HepG2 (cell line): ENCODE measurements around the gene PARP14. TPM values are rescaled to one million over a fixed set of nuclear protein-coding genes. Genes with fewer than 3 reads are reported as not detected.

Experiments used
- ATAC-seq: fragments of 200-7000 bp; cut with Tn5 transposase; 3 replicates; pipeline ENCODE4 v1.9.1; 2020; ENCODE audit warnings: mild to moderate bottlenecking, moderate library complexity
- BruUV-seq: library from RNA; stranded (reverse); fragments of 400-500 nt; replicated peaks from 2 replicates; lab custom pipeline; 2021; lab: Mats Ljungman, UMichigan
- CTCF ChIA-PET: fragments of 300-600 bp; formaldehyde crosslinking; extraction: SDS; loops from one replicate; lab custom pipeline; 2021; ENCODE audit warnings: low total read pairs, inconsistent platforms, low intra/inter-chr PET ratio; lab: Yijun Ruan, JAX
- POLR2A ChIA-PET: fragments of 350-600 bp; sonication (Branson Sonifier 250); formaldehyde crosslinking; loops from one replicate; lab custom pipeline; 2020; ENCODE audit warnings: antibody characterized with exemption, inconsistent platforms; lab: Yijun Ruan, JAX
- DNase-seq: peaks from one replicate; pipeline ENCODE4 v3.0.0-alpha.2; 2015; ENCODE audit warnings: low spot score
- FAIRE-seq: peaks from 3 replicates; lab custom pipeline; 2011; peaks lifted over from hg19 to GRCh38; lab: Jason Lieb, UNC
- H2AFZ ChIP-seq: one replicate; pipeline ENCODE4 v1.6.1; 2011; ENCODE audit warnings: low read length, inconsistent platforms
- H3K27ac ChIP-seq: fragments of 300-600 bp; 3 replicates; pipeline ENCODE4 v1.8.0; 2011; ENCODE audit warnings: mixed run types, mild to moderate bottlenecking, mixed read lengths, low read length, inconsistent platforms; ENCODE audit not compliant: insufficient read depth; ENCODE audit errors: extremely low read length
- H3K27me3 ChIP-seq, 2 experiments: fragments of 200-600 bp in 1 of 2; 2 replicates in 1 of 2; 3 replicates in 1 of 2; pipeline versions ENCODE4 v1.6.0 to v1.8.0; 2011; ENCODE audit warnings: low read length in 2 of 2, mild to moderate bottlenecking in 2 of 2, moderate library complexity in 2 of 2, inconsistent platforms in 1 of 2; ENCODE audit not compliant: insufficient read depth in 2 of 2, control insufficient read depth in 1 of 2
- H3K36me3 ChIP-seq, 2 experiments: fragments of 200-600 bp in 1 of 2; replicated peaks in 1 of 2; 2 replicates in 1 of 2; 3 replicates in 1 of 2; pipeline versions ENCODE4 v1.5.1 to v1.8.0; 2011; ENCODE audit warnings: low read length in 2 of 2, inconsistent platforms in 1 of 2; ENCODE audit not compliant: insufficient read depth in 2 of 2, control insufficient read depth in 1 of 2
- H3K4me1 ChIP-seq: 2 replicates; pipeline ENCODE4 v1.5.1; 2012; ENCODE audit warnings: low read length, inconsistent platforms; ENCODE audit not compliant: insufficient read depth
- H3K4me2 ChIP-seq: 2 replicates; pipeline ENCODE4 v1.6.0; 2011; ENCODE audit warnings: low read depth, low read length, inconsistent platforms
- H3K4me3 ChIP-seq, 3 experiments: fragments of 200-600 bp in 1 of 3; sonication (generic), shearing (Covaris generic) in 1 of 3; replicated peaks in 1 of 3; 2 replicates each; pipeline ENCODE4 v1.5.1; 2011 to 2016; ENCODE audit warnings: low read length in 3 of 3, inconsistent platforms in 2 of 3, low read depth in 2 of 3, mild to moderate bottlenecking in 2 of 3, control low read depth in 1 of 3, mixed read lengths in 1 of 3; ENCODE audit not compliant: insufficient read depth in 1 of 3
- H3K79me2 ChIP-seq: one replicate; pipeline ENCODE4 v1.6.1; 2011; ENCODE audit warnings: low read length, inconsistent platforms; ENCODE audit not compliant: insufficient read depth
- H3K9ac ChIP-seq: 2 replicates; pipeline ENCODE4 v1.6.0; 2011; ENCODE audit warnings: mild to moderate bottlenecking, low read depth, low read length, inconsistent platforms; ENCODE audit not compliant: insufficient read depth
- H3K9me3 ChIP-seq: 2 replicates; pipeline ENCODE4 v1.5.1; 2012; ENCODE audit warnings: mild to moderate bottlenecking, low read length
- H4K20me1 ChIP-seq: 2 replicates; pipeline ENCODE4 v1.6.0; 2011; ENCODE audit warnings: inconsistent platforms, mild to moderate bottlenecking, low read length, moderate library complexity; ENCODE audit not compliant: insufficient read depth
- ELF4 ChIP-seq: sonication (generic); formaldehyde crosslinking; IDR thresholded peaks from 2 replicates; pipeline ENCODE4 v1.5.0; 2020; ENCODE audit warnings: missing genetic modification reagents, mild to moderate bottlenecking, moderate library complexity, borderline replicate concordance
- FOXK1 ChIP-seq: sonication (generic); formaldehyde crosslinking; IDR thresholded peaks from 2 replicates; pipeline ENCODE4 v1.4.0; 2020; ENCODE audit warnings: low read depth, missing genetic modification reagents, borderline replicate concordance
- MEIS2 ChIP-seq: sonication (generic); formaldehyde crosslinking; IDR thresholded peaks from 2 replicates; pipeline ENCODE4 v1.9.0; 2021; ENCODE audit warnings: mild to moderate bottlenecking, missing genetic modification reagents
- NCOR1 ChIP-seq: fragments of 200-600 bp; sonication (generic); IDR thresholded peaks from 2 replicates; pipeline ENCODE4 v1.7.0; 2017; ENCODE audit warnings: antibody characterized with exemption, low read length, borderline replicate concordance
- TSC22D2 ChIP-seq: sonication (generic); formaldehyde crosslinking; IDR thresholded peaks from 2 replicates; pipeline ENCODE4 v1.5.1; 2020; ENCODE audit warnings: missing genetic modification reagents, mild to moderate bottlenecking, borderline replicate concordance
- ZFP36L1 ChIP-seq: sonication (generic); formaldehyde crosslinking; IDR thresholded peaks from 2 replicates; pipeline ENCODE4 v1.8.0; 2022; ENCODE audit warnings: mild to moderate bottlenecking, missing genetic modification reagents, moderate library complexity
- ZNF136 ChIP-seq: sonication (generic); formaldehyde crosslinking; IDR thresholded peaks from 2 replicates; pipeline ENCODE4 v1.8.1; 2022; ENCODE audit warnings: low read depth, mild to moderate bottlenecking, moderate library complexity, missing genetic modification reagents
- ZNF296 ChIP-seq: sonication (generic); formaldehyde crosslinking; conservative IDR thresholded peaks from 2 replicates; pipeline ENCODE4 v1.5.0; 2020; ENCODE audit warnings: mild to moderate bottlenecking, missing genetic modification reagents
- ZNF543 ChIP-seq: sonication (generic); formaldehyde crosslinking; IDR thresholded peaks from 2 replicates; pipeline ENCODE4 v1.4.0; 2020; ENCODE audit warnings: mild to moderate bottlenecking, missing genetic modification reagents
- ZNF672 ChIP-seq: sonication (generic); formaldehyde crosslinking; IDR thresholded peaks from 2 replicates; pipeline ENCODE4 v1.8.1; 2022; ENCODE audit warnings: missing genetic modification reagents
- ZNF724P ChIP-seq: sonication (generic); formaldehyde crosslinking; IDR thresholded peaks from 2 replicates; pipeline ENCODE4 v1.8.0; 2022; ENCODE audit warnings: missing genetic modification reagents, borderline replicate concordance
- ZNF737 ChIP-seq: sonication (generic); formaldehyde crosslinking; IDR thresholded peaks from 2 replicates; pipeline ENCODE4 v1.5.0; 2020; ENCODE audit warnings: missing genetic modification reagents, mild to moderate bottlenecking, borderline replicate concordance
- ZNF749 ChIP-seq: sonication (generic); formaldehyde crosslinking; IDR thresholded peaks from 2 replicates; pipeline ENCODE4 v1.8.0; 2022; ENCODE audit warnings: mild to moderate bottlenecking, missing genetic modification reagents, moderate library complexity, borderline replicate concordance
- ZNF839 ChIP-seq: sonication (generic); formaldehyde crosslinking; IDR thresholded peaks from 2 replicates; pipeline ENCODE4 v1.4.0; 2020; ENCODE audit warnings: missing genetic modification reagents, mild to moderate bottlenecking, borderline replicate concordance
- WGBS: methylation state at CpG from one replicate; pipeline ENCODE4 v1.1.6; 2017; ENCODE audit warnings: low lambda C conversion rate; 5-methylcytosine and 5-hydroxymethylcytosine counted together
- in situ Hi-C: cut with HindIII; loops from 2 replicates; pipeline ENCODE4 v1.10.0; 2017; ENCODE audit warnings: low pct_unique_long_range_greater_than_20kb; ENCODE audit not compliant: extremely low pct_ligation_motif_present
- intact Hi-C: fragments of 100-400 bp; cut with micrococcal nuclease; formaldehyde crosslinking; loops from one replicate; pipeline ENCODE4 v1.10.0; 2022; ENCODE audit not compliant: unreplicated experiment
- polyA plus RNA-seq, 8 experiments: library from polyadenylated mRNA; depleted of rRNA in 3 of 8; stranded (reverse) in 7 of 8; unstranded in 1 of 8; fragments of >200 nt; fragmentation: Illumina TruSeq in 4 of 8; extraction: Trizol in 4 of 8; gene quantifications; 2 replicates each; pipeline versions ENCODE4 v1.2.1 to v1.2.3, GENCODE V29; 2011 to 2016; ENCODE audit warnings: low read depth in 4 of 8, missing spikeins in 1 of 8, mixed read lengths in 1 of 8; ENCODE audit not compliant: insufficient read depth in 1 of 8
- total RNA-seq, 5 experiments: library from RNA; depleted of rRNA; stranded (reverse); fragments of >200 nt; fragmentation: Illumina TruSeq; extraction: Trizol; gene quantifications; 2 replicates each; pipeline ENCODE4 v1.2.3, GENCODE V29; 2016; ENCODE audit warnings: low read depth in 1 of 5
- TF ChIP-seq, protein P1 (sequence below): sonication (generic); formaldehyde crosslinking; IDR thresholded peaks from 2 replicates; pipeline ENCODE4 v1.8.0; 2022; ENCODE audit warnings: mild to moderate bottlenecking, missing genetic modification reagents, moderate library complexity
- TF ChIP-seq, protein P2 (sequence below): IDR thresholded peaks from 2 replicates; pipeline ENCODE4 v1.6.1; 2016; ENCODE audit warnings: low read depth, control low read depth
- TF ChIP-seq, protein P3 (sequence below): sonication (generic); formaldehyde crosslinking; IDR thresholded peaks from 2 replicates; pipeline ENCODE4 v1.8.0; 2022; ENCODE audit warnings: missing genetic modification reagents, mild to moderate bottlenecking, inconsistent platforms, borderline replicate concordance

Gene PARP14
- total and polyA plus RNA-seq, 2 of the 13 experiments (the other 11 are each of a cell fraction or from before 2014, with no cell fraction given): 9.0 to 19.1 TPM

DNA sequence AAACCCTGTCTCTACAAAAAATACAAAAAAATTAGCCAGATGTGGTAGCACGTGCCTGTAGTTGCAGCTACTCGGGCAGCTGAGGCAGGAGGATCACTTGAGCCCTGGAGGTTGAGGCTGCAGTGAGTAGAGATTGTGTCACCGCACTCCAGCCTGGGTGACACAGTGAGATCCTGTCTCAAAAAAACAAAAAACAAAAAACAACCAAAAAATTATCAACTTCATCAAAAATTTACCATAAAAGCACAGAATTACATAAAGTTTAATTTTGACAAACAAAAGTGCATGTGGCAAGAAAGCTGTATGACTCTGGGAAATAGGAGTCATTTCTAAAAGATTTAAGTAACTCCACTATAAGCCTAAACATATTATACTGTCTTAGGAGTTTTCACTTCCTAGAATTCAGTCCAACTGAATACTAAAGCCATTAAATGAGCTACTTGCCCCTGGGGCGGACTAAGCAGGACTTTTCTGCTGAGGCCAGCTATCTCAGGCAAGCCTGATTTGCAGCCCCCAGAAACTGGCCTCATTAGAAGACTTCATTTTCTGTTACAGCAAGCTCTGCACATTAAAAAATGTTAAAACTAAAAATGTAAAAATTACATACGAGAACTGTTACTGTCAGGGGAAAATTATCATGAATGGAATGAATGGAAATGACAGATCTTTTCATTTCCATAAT lies 90.0 kb downstream of the PARP14 start (continued):
- TF ChIP-seq NCOR1: no peak
- TF ChIP-seq TSC22D2: no peak
- TF ChIP-seq ELF4 (CRISPR knock-in tag): no peak
- TF ChIP-seq, protein P1, sequence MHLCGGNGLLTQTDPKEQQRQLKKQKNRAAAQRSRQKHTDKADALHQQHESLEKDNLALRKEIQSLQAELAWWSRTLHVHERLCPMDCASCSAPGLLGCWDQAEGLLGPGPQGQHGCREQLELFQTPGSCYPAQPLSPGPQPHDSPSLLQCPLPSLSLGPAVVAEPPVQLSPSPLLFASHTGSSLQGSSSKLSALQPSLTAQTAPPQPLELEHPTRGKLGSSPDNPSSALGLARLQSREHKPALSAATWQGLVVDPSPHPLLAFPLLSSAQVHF (CRISPR knock-in tag): no peak
- TF ChIP-seq, protein P2, sequence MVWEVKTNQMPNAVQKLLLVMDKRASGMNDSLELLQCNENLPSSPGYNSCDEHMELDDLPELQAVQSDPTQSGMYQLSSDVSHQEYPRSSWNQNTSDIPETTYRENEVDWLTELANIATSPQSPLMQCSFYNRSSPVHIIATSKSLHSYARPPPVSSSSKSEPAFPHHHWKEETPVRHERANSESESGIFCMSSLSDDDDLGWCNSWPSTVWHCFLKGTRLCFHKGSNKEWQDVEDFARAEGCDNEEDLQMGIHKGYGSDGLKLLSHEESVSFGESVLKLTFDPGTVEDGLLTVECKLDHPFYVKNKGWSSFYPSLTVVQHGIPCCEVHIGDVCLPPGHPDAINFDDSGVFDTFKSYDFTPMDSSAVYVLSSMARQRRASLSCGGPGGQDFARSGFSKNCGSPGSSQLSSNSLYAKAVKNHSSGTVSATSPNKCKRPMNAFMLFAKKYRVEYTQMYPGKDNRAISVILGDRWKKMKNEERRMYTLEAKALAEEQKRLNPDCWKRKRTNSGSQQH (CRISPR knock-in tag): no peak
- no peak for TF ChIP-seq ZNF737 (CRISPR knock-in tag)
- no peak for TF ChIP-seq ZNF672
- TF ChIP-seq ZFP36L1 (CRISPR knock-in tag): no peak
- no peak for TF ChIP-seq ZNF724P (CRISPR knock-in tag)

DNA sequence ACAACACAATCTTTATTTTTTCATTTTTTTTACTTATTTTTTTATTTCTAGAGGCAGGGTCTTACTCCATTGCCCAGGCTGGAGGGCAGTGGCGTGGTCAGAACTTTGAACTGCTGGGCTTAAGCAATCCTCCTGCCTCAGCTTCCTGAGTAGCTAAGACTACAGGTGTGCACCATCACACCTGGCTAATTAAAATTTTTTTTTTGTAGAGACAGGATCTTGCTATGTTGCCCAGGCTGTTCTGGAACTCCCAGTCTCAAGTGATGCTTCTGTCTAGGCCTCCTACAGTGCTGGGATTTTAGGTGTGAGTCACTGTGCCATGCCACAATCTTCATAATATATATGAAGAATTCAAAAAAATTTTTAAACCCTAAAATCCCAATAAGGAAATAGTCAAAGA lies 92.2 kb downstream of the PARP14 start:
- ATAC-seq: no peak
- POLR2A ChIA-PET: no interaction called here
- no TSS peak for BruUV-seq
- no peaks in the 10 kb centered on the region for H3K4me1 ChIP-seq
- CTCF ChIA-PET: no interaction called here
- no peaks in the 10 kb centered on the region for H4K20me1 ChIP-seq
- WGBS: 96% methylated on average over 1 of the region's 1 CpG
- H3K4me3 ChIP-seq: no peak overlapping the region
- intact Hi-C loops (no loop called here), in situ Hi-C loops (loop anchor here (25.0 kb wide), 1 partner anchor 264 kb away; the partner anchor contains the start of gene SEMA5B)
- no peaks in the 10 kb centered on the region for H3K27me3 ChIP-seq
- no peaks in the 10 kb centered on the region for H3K79me2 ChIP-seq
- TF ChIP-seq, protein P3, sequence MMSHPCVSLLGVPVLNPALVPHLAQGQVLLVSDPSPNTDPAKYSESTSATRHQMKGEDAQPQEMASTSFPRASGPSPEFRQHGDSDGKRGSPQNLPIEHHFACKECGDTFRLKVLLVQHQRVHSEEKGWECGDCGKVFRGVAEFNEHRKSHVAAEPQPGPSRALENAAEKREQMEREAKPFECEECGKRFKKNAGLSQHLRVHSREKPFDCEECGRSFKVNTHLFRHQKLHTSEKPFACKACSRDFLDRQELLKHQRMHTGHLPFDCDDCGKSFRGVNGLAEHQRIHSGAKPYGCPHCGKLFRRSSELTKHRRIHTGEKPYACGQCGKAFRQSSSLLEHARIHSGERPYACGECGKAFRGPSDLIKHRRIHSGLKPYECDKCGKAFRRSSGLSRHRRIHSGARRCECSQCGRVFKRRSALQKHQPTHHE (CRISPR knock-in tag): no peak
- TF ChIP-seq FOXK1 (CRISPR knock-in tag): no peak
- no peak for TF ChIP-seq ZNF543 (CRISPR knock-in tag)
- no peak for TF ChIP-seq ZNF839 (CRISPR knock-in tag)
- no peak for TF ChIP-seq ZNF749
- TF ChIP-seq ZNF296 (CRISPR knock-in tag): no peak
- no peak for TF ChIP-seq MEIS2
- no peak for TF ChIP-seq ZNF136
- no peak overlapping the region for H2AFZ ChIP-seq
- H3K4me2 ChIP-seq: no peak overlapping the region
- no peak for FAIRE-seq
- no peak for DNase-seq
- no peak overlapping the region for H3K27ac ChIP-seq
- no peaks in the 10 kb centered on the region for H3K9me3 ChIP-seq
- H3K36me3 ChIP-seq: no peaks in the 10 kb centered on the region
- no peak overlapping the region for H3K9ac ChIP-seq
